H9 (cell line): Measurements from ENCODE around the gene ACAD8. TPM values are rescaled to one million over a fixed set of nuclear protein-coding genes. Genes with fewer than 3 reads are reported as not detected.

Experiments used
- DNase-seq: peaks from one replicate; pipeline ENCODE4 v3.0.0-alpha.2; 2017
- H2AFZ ChIP-seq: one replicate; pipeline ENCODE4 v1.6.1; 2013; ENCODE audit warnings: mild to moderate bottlenecking, low read length, control low read depth, moderate library complexity
- H2AK5ac ChIP-seq: 2 replicates; pipeline ENCODE4 v1.6.1; 2013; ENCODE audit warnings: low read length, control low read depth, mixed read lengths; ENCODE audit not compliant: insufficient read length
- H2BK120ac ChIP-seq: one replicate; pipeline ENCODE4 v1.6.1; 2013; ENCODE audit warnings: low read depth, mild to moderate bottlenecking, low read length, control low read depth, inconsistent platforms; ENCODE audit not compliant: poor library complexity, severe bottlenecking
- H2BK12ac ChIP-seq: 2 replicates; pipeline ENCODE4 v1.6.1; 2013; ENCODE audit warnings: low read length, control low read depth, mixed read lengths, low read depth; ENCODE audit not compliant: insufficient read length
- H2BK15ac ChIP-seq: 2 replicates; pipeline ENCODE4 v1.6.1; 2013; ENCODE audit warnings: low read depth, low read length, control low read depth
- H2BK20ac ChIP-seq: one replicate; pipeline ENCODE4 v1.6.1; 2013; ENCODE audit warnings: low read depth, mild to moderate bottlenecking, low read length, control low read depth, inconsistent platforms; ENCODE audit not compliant: poor library complexity, severe bottlenecking
- H2BK5ac ChIP-seq: 2 replicates; pipeline ENCODE4 v1.6.1; 2013; ENCODE audit warnings: low read length, control low read depth, mixed read lengths; ENCODE audit not compliant: insufficient read length
- H3K14ac ChIP-seq: 2 replicates; pipeline ENCODE4 v1.6.1; 2013; ENCODE audit warnings: low read length, control low read depth; ENCODE audit not compliant: insufficient read depth
- H3K18ac ChIP-seq: 2 replicates; pipeline ENCODE4 v1.6.1; 2013; ENCODE audit warnings: low read depth, mild to moderate bottlenecking, mixed read lengths, low read length, control low read depth; ENCODE audit not compliant: insufficient read length
- H3K23ac ChIP-seq: 2 replicates; pipeline ENCODE4 v1.6.1; 2013; ENCODE audit warnings: low read length, control low read depth, mixed read lengths, low read depth; ENCODE audit not compliant: insufficient read length
- H3K23me2 ChIP-seq: 2 replicates; pipeline ENCODE4 v1.6.1; 2013; ENCODE audit warnings: low read depth, mild to moderate bottlenecking, mixed read lengths, low read length, control low read depth; ENCODE audit not compliant: insufficient read length, poor library complexity, severe bottlenecking
- H3K27ac ChIP-seq: 2 replicates; pipeline ENCODE4 v1.5.1; 2013; ENCODE audit warnings: low read length, control low read depth, mixed read lengths, low read depth; ENCODE audit not compliant: insufficient read length
- H3K27me3 ChIP-seq: 2 replicates; pipeline ENCODE4 v1.6.1; 2013; ENCODE audit warnings: low read length, control low read depth, inconsistent platforms; ENCODE audit not compliant: insufficient read depth
- H3K4ac ChIP-seq: 2 replicates; pipeline ENCODE4 v1.6.1; 2013; ENCODE audit warnings: low read depth, mild to moderate bottlenecking, control low read depth, inconsistent platforms, low read length, moderate library complexity
- H3K4me1 ChIP-seq: 2 replicates; pipeline ENCODE4 v1.6.1; 2013; ENCODE audit warnings: low read length, control low read depth, inconsistent platforms; ENCODE audit not compliant: insufficient read depth
- H3K4me2 ChIP-seq: 2 replicates; pipeline ENCODE4 v1.6.1; 2013; ENCODE audit warnings: low read length, control low read depth, mixed read lengths; ENCODE audit not compliant: insufficient read length, insufficient read depth
- H3K56ac ChIP-seq: 2 replicates; pipeline ENCODE4 v1.6.1; 2013; ENCODE audit warnings: low read depth, mild to moderate bottlenecking, mixed read lengths, low read length, control low read depth; ENCODE audit not compliant: insufficient read length
- H3K79me1 ChIP-seq: 2 replicates; pipeline ENCODE4 v1.6.1; 2013; ENCODE audit warnings: low read depth, mild to moderate bottlenecking, moderate library complexity, low read length, control low read depth, inconsistent platforms; ENCODE audit not compliant: insufficient read depth, poor library complexity, severe bottlenecking
- H3K79me2 ChIP-seq: 2 replicates; pipeline ENCODE4 v1.6.1; 2013; ENCODE audit warnings: low read length, control low read depth, inconsistent platforms; ENCODE audit not compliant: insufficient read depth
- H3K9ac ChIP-seq: 2 replicates; pipeline ENCODE4 v1.6.1; 2013; ENCODE audit warnings: low read length, control low read depth, mixed read lengths; ENCODE audit not compliant: insufficient read length; ENCODE audit errors: extremely low read depth
- H3K9me3 ChIP-seq: one replicate; pipeline ENCODE4 v1.6.1; 2013; ENCODE audit warnings: low read depth, low read length, inconsistent platforms; ENCODE audit not compliant: control insufficient read depth
- H3T11ph ChIP-seq: one replicate; pipeline ENCODE4 v1.6.1; 2013; ENCODE audit warnings: mild to moderate bottlenecking, low read length, control low read depth, inconsistent platforms
- H4K20me1 ChIP-seq: one replicate; pipeline ENCODE4 v1.6.1; 2013; ENCODE audit not compliant: control insufficient read depth, insufficient read length, insufficient read depth
- H4K5ac ChIP-seq: 2 replicates; pipeline ENCODE4 v1.6.1; 2013; ENCODE audit warnings: low read depth, mild to moderate bottlenecking, mixed read lengths, low read length, control low read depth; ENCODE audit not compliant: insufficient read length
- H4K8ac ChIP-seq: replicated peaks from 2 replicates; pipeline ENCODE4 v1.6.1; 2013; ENCODE audit warnings: low read length, control low read depth, mixed read lengths, low read depth; ENCODE audit not compliant: insufficient read length
- H4K91ac ChIP-seq: 2 replicates; pipeline ENCODE4 v1.6.1; 2013; ENCODE audit warnings: low read depth, mild to moderate bottlenecking, moderate library complexity, mixed read lengths, low read length, control low read depth; ENCODE audit not compliant: insufficient read length
- H3K27ac Mint-ChIP-seq, 3 experiments: 2 replicates in 2 of 3; 3 replicates in 1 of 3; pipeline ENCODE4 v1.8.0; 2020 to 2021; ENCODE audit warnings: mixed read lengths in 3 of 3, mild to moderate bottlenecking in 1 of 3, moderate library complexity in 1 of 3
- H3K27me3 Mint-ChIP-seq: 2 replicates; pipeline ENCODE4 v1.8.0; 2021; ENCODE audit warnings: low read depth, mild to moderate bottlenecking, moderate library complexity, mixed read lengths
- H3K36me3 Mint-ChIP-seq, 3 experiments: 2 replicates in 2 of 3; 3 replicates in 1 of 3; pipeline ENCODE4 v1.8.0; 2020 to 2021; ENCODE audit warnings: low read depth in 3 of 3, mixed read lengths in 3 of 3; ENCODE audit not compliant: insufficient read depth in 1 of 3
- H3K4me1 Mint-ChIP-seq, 2 experiments: 2 replicates each; pipeline ENCODE4 v1.8.0; 2020; ENCODE audit warnings: mixed read lengths in 2 of 2
- H3K4me3 Mint-ChIP-seq, 2 experiments: 2 replicates in 1 of 2; 3 replicates in 1 of 2; pipeline ENCODE4 v1.8.0; 2020 to 2021; ENCODE audit warnings: mild to moderate bottlenecking in 2 of 2, mixed read lengths in 2 of 2, moderate library complexity in 1 of 2
- H3K9me3 Mint-ChIP-seq, 2 experiments: 2 replicates in 1 of 2; 3 replicates in 1 of 2; pipeline ENCODE4 v1.8.0; 2020; ENCODE audit warnings: mild to moderate bottlenecking in 2 of 2, mixed read lengths in 2 of 2, moderate library complexity in 1 of 2
- CTCF ChIP-seq: fragments of 200-600 bp; sonication (generic); conservative IDR thresholded peaks from 3 replicates; pipeline ENCODE4 v1.8.0; 2021; ENCODE audit warnings: antibody characterized with exemption, mild to moderate bottlenecking
- WGBS: extraction: QIAGEN DNeasy Blood & Tissue Kit; methylation state at CpG from one replicate; pipeline ENCODE4 v1.1.7; 2013; ENCODE audit warnings: missing lambda C conversion rate, low lambda C conversion rate, mixed read lengths; ENCODE audit not compliant: insufficient read length; ENCODE audit errors: extremely low coverage; 5-methylcytosine and 5-hydroxymethylcytosine counted together
- total RNA-seq: library from RNA; stranded (reverse); gene quantifications from 2 replicates; pipeline ENCODE4 v1.2.1, GENCODE V29; 2021

ACAD8 gene
- total RNA-seq, 1 experiment from 2014 or later: 46.8 TPM

GRCh38 chr11:134243913-134244312 lies 9.5 kb upstream of the ACAD8 start:
- Histone ChIP-seq H2BK120ac (no peak overlapping the region), H3K56ac (no peak overlapping the region), H3K9me3 (no peaks in the 10 kb centered on the region), H4K8ac (no peak overlapping the region), H2BK5ac (no peak overlapping the region), H3K14ac (no peak overlapping the region), H3K4me2 (no peak overlapping the region), H3K9ac (no peak overlapping the region), H3K23me2 (no peaks in the 10 kb centered on the region), H3K4ac (no peak overlapping the region), H3K79me2 (no peaks in the 10 kb centered on the region), H4K20me1 (no peaks in the 10 kb centered on the region), H4K5ac (no peak overlapping the region), H2BK20ac (no peak overlapping the region), H2BK12ac (no peak overlapping the region), H3T11ph (no peak overlapping the region), H2BK15ac (no peak overlapping the region), H2AK5ac (no peak overlapping the region), H2AFZ (no peak overlapping the region), H3K79me1 (no peaks in the 10 kb centered on the region), H3K18ac (no peak overlapping the region), H4K91ac (no peak overlapping the region), H3K23ac (no peak overlapping the region), H3K27ac (no peak overlapping the region), H3K4me1 (no peaks in the 10 kb centered on the region), H3K27me3 (no peaks in the 10 kb centered on the region)
- TF ChIP-seq CTCF: no peak
- Mint-ChIP-seq H3K9me3 (no peaks in the 10 kb centered on the region), H3K4me1 (peaks cover 2 to 8% of the 10 kb centered on the region in 2 experiments; a peak in 3 of 4 replicates), H3K36me3 (peaks cover 23 to 62% (median 27%) of the 10 kb centered on the region in 3 experiments), H3K27me3 (no peaks in the 10 kb centered on the region), H3K27ac (no peak overlapping the region), H3K4me3 (no peak overlapping the region)
- WGBS: no CpG with 5 or more reads among the region's 4 CpGs
- DNase-seq: no peak
